ENCODE measurements around the gene MAP4K2.

MAP4K2 gene

DNA sequence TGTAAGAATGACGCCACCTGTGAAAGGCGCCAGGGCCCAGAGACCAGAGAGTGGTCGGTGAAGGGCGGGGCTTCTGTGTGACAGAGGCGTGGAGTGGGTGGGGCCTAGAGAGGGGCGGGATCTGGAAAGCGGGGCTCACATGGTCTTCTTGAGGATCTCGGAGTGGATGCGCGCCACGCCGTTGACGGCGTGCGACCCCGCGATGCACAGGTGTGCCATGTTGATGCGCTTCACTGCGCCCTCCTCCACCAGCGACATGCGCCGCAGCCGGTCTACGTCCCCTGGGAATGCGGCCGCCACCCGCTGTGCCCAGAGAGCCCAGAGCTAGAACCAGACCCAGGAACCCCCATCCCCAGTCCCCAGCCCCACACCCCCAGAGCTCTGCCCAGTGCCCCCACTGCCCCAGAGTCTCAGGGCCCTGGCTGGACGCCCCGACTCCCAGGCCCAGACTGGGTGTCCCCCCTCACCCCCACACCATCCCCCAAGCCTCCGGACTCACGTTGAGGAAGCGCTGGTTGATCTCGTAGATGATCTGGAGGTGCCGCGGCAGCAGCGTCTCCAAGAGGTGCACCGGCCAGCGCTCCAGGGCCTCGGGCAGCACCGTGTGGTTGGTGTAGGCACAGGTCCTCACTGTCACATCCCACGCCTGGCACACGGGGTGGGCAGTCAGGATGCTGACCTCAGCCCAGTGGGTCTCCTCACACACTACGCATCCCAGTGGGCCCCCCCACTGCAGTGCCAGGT lies 49.5 kb downstream of the MAP4K2 start:
- TF ChIP-seq, protein P1, sequence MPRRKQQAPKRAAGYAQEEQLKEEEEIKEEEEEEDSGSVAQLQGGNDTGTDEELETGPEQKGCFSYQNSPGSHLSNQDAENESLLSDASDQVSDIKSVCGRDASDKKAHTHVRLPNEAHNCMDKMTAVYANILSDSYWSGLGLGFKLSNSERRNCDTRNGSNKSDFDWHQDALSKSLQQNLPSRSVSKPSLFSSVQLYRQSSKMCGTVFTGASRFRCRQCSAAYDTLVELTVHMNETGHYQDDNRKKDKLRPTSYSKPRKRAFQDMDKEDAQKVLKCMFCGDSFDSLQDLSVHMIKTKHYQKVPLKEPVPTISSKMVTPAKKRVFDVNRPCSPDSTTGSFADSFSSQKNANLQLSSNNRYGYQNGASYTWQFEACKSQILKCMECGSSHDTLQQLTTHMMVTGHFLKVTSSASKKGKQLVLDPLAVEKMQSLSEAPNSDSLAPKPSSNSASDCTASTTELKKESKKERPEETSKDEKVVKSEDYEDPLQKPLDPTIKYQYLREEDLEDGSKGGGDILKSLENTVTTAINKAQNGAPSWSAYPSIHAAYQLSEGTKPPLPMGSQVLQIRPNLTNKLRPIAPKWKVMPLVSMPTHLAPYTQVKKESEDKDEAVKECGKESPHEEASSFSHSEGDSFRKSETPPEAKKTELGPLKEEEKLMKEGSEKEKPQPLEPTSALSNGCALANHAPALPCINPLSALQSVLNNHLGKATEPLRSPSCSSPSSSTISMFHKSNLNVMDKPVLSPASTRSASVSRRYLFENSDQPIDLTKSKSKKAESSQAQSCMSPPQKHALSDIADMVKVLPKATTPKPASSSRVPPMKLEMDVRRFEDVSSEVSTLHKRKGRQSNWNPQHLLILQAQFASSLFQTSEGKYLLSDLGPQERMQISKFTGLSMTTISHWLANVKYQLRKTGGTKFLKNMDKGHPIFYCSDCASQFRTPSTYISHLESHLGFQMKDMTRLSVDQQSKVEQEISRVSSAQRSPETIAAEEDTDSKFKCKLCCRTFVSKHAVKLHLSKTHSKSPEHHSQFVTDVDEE (CRISPR knock-in tag; IDR thresholded peaks at IDR 0.05) = no peak
- TF ChIP-seq PPARA (CRISPR knock-in tag; IDR thresholded peaks at IDR 0.05; ENCODE audit: borderline replicate concordance) (no peak), ISL1 (CRISPR knock-in tag; IDR thresholded peaks at IDR 0.05) (no peak), ZC3H10 (CRISPR knock-in tag; IDR thresholded peaks at IDR 0.05) (no peak), TOX (CRISPR knock-in tag; IDR thresholded peaks at IDR 0.05; ENCODE audit: borderline replicate concordance) (no peak), ARNTL (CRISPR knock-in tag; IDR thresholded peaks at IDR 0.05; ENCODE audit: borderline replicate concordance, low read depth) (no peak), ZFP3 (CRISPR knock-in tag; IDR thresholded peaks at IDR 0.05) (no peak), ZNF70 (CRISPR knock-in tag; IDR thresholded peaks at IDR 0.05) (no peak), GLIS3 (CRISPR knock-in tag; IDR thresholded peaks at IDR 0.05) (no peak), BACH2 (CRISPR knock-in tag; IDR thresholded peaks at IDR 0.05; ENCODE audit: borderline replicate concordance) (no peak), SNAI2 (CRISPR knock-in tag; IDR thresholded peaks at IDR 0.05) (no peak), CSDC2 (CRISPR knock-in tag; IDR thresholded peaks at IDR 0.05) (no peak), OSR1 (CRISPR knock-in tag; IDR thresholded peaks at IDR 0.05) (no peak), ZNF565 (CRISPR knock-in tag; conservative IDR thresholded peaks at IDR 0.05; ENCODE audit: low read depth) (no peak)
- TF ChIP-seq, protein P2, sequence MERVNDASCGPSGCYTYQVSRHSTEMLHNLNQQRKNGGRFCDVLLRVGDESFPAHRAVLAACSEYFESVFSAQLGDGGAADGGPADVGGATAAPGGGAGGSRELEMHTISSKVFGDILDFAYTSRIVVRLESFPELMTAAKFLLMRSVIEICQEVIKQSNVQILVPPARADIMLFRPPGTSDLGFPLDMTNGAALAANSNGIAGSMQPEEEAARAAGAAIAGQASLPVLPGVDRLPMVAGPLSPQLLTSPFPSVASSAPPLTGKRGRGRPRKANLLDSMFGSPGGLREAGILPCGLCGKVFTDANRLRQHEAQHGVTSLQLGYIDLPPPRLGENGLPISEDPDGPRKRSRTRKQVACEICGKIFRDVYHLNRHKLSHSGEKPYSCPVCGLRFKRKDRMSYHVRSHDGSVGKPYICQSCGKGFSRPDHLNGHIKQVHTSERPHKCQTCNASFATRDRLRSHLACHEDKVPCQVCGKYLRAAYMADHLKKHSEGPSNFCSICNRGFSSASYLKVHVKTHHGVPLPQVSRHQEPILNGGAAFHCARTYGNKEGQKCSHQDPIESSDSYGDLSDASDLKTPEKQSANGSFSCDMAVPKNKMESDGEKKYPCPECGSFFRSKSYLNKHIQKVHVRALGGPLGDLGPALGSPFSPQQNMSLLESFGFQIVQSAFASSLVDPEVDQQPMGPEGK (CRISPR knock-in tag; IDR thresholded peaks at IDR 0.05; ENCODE audit: borderline replicate concordance) = no peak
- ATAC-seq = no peak

DNA sequence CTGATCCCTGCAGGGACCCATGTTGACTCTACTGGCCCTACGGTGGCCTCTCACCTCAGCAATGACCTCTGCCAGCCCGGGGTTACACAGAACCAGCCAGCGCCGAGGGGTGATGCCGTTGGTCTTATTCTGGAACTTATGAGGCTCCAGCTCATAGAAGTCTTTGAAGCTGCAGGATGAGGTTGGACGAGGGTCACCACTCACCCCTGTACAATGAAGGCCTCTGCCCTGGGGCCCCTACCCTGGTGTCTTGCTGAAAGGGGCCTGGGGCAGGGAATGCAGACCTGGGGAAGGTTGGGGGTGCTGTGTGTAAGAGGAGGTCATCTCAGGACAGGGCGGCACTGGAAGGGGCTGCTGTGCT lies 50.0 kb downstream of the MAP4K2 start:
- ATAC-seq = no peak
- TF ChIP-seq ZNF8 (CRISPR knock-in tag; IDR thresholded peaks at IDR 0.05) (no peak), ZNF565 (CRISPR knock-in tag; conservative IDR thresholded peaks at IDR 0.05; ENCODE audit: low read depth) (no peak), SNAI2 (CRISPR knock-in tag; IDR thresholded peaks at IDR 0.05) (no peak), ARNTL (CRISPR knock-in tag; IDR thresholded peaks at IDR 0.05; ENCODE audit: borderline replicate concordance, low read depth) (no peak), RARB (CRISPR knock-in tag; IDR thresholded peaks at IDR 0.05) (no peak), ZNF70 (CRISPR knock-in tag; IDR thresholded peaks at IDR 0.05) (no peak), TCF4 (CRISPR knock-in tag; IDR thresholded peaks at IDR 0.05; ENCODE audit: borderline replicate concordance) (no peak), OSR1 (CRISPR knock-in tag; IDR thresholded peaks at IDR 0.05) (no peak), ESRRG (CRISPR knock-in tag; IDR thresholded peaks at IDR 0.05) (no peak), CSDC2 (CRISPR knock-in tag; IDR thresholded peaks at IDR 0.05) (no peak), PPARA (CRISPR knock-in tag; IDR thresholded peaks at IDR 0.05; ENCODE audit: borderline replicate concordance) (no peak), GLIS3 (CRISPR knock-in tag; IDR thresholded peaks at IDR 0.05) (no peak), ISL1 (CRISPR knock-in tag; IDR thresholded peaks at IDR 0.05) (no peak)
- TF ChIP-seq, protein P3, sequence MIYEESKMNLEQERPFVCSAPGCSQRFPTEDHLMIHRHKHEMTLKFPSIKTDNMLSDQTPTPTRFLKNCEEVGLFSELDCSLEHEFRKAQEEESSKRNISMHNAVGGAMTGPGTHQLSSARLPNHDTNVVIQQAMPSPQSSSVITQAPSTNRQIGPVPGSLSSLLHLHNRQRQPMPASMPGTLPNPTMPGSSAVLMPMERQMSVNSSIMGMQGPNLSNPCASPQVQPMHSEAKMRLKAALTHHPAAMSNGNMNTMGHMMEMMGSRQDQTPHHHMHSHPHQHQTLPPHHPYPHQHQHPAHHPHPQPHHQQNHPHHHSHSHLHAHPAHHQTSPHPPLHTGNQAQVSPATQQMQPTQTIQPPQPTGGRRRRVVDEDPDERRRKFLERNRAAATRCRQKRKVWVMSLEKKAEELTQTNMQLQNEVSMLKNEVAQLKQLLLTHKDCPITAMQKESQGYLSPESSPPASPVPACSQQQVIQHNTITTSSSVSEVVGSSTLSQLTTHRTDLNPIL (CRISPR knock-in tag; IDR thresholded peaks at IDR 0.05; ENCODE audit: low read depth) = no peak
- TF ChIP-seq, protein P1 (CRISPR knock-in tag; IDR thresholded peaks at IDR 0.05) = no peak
